GM21825 (cell line): ENCODE results near the gene ZDHHC14.

Experiments used
- ATAC-seq: cut with Tn5 transposase; IDR thresholded peaks from one replicate; pipeline ENCODE4 v1.9.1; 2021; ENCODE audit warnings: mild to moderate bottlenecking, moderate library complexity; ENCODE audit not compliant: unreplicated experiment

ZDHHC14 gene

GRCh38 chr6:157609556-157609955 lies 228.6 kb downstream of the ZDHHC14 start:
- no peak for ATAC-seq

DNA sequence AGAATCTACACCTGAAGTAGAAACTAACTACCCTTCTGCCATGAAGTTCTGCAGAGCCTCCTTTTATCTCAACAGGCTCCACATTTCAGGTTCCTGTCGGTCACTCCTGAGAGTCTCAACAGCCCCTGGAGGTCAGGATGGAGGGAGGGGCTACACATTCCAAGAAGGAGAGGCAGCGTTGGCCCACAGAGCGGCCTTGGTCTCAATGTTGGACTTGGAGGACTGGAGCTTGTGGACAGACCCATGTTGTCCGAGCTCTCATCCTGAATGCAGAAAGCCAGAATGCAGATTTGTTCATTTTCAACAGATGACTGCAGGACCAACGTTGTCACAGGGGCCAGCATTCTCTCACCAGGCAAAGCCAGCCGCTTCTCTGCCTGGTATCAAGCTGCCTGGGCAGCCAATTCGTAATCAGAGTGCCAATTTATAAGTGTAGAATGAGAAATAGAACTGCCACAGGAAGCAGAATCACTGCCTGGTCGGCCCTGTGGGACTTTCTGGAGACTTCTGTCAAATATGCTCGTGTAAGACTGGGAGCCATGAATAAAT lies 229.5 kb downstream of the ZDHHC14 start:
- no peak for ATAC-seq

- no peak for ATAC-seq
These were observed 230.4 kb downstream of the ZDHHC14 start for GRCh38 chr6:157611406-157611805.

GRCh38 chr6:157613011-157613522 lies 232.1 kb downstream of the ZDHHC14 start:
- no peak for ATAC-seq

DNA sequence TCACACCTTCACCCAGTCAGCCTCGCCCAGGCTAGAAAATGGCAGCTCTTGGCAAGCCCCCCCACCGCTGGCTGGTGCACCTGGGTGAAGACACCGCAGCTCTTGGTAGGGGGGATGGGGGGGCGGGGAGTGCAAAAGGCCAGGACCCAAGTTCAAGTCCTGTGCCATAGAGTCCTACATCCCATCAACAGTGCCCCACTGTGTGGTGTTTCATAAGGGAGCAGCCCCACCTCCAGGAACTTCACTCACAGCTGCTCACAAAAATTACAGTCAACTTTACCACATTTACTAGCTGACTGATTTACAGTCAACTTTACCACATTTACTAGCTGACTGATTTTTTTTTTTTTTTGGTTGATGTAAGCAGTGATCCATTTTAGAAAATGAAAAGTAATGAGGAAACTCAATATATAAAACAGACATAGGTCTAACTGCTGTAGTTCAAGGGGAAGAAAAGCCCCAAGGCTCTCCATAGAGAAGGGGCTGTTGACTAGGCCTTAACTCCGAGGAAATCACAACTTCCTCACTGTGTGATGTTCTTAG lies 233.1 kb downstream of the ZDHHC14 start:
- peak; percentile 71 for ATAC-seq

DNA sequence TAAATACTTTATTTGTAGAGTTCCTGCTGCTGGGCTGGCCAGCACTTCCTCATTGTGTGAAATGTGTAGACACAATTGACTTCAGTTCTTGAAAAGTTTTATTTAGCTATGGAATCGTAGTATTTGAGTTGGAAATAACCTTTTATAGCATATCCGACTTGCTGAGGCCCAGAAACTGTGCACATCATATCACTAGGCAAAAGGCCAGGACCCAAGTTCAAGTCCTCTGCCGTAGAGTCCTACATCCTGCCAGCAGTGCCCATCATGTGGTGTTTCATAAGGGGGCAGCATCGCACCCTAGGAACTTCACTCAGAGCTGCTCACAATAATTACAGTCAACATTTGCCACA lies 234.4 kb downstream of the ZDHHC14 start:
- no peak for ATAC-seq

- no peak for ATAC-seq
These were observed 235.0 kb downstream of the ZDHHC14 start for GRCh38 chr6:157615951-157616350.

DNA sequence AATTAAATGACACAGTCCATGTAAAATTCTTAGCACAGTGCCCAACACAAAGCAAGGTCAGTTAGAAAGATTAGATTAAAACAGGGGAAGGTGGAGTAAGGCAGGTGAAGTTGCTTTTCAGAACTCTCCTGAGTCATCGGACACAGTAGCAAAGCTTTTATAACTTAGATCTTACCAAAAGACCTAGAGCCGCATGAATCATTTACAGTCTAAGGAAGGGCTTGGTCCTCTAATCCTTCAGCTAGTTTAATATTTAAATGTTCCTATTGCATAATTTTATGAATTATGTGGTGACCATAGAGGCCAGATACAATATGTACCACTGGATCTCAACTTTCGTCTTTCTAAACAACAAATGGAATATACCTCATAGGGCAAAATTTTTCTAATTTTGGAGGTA lies 240.0 kb downstream of the ZDHHC14 start:
- no peak for ATAC-seq

DNA sequence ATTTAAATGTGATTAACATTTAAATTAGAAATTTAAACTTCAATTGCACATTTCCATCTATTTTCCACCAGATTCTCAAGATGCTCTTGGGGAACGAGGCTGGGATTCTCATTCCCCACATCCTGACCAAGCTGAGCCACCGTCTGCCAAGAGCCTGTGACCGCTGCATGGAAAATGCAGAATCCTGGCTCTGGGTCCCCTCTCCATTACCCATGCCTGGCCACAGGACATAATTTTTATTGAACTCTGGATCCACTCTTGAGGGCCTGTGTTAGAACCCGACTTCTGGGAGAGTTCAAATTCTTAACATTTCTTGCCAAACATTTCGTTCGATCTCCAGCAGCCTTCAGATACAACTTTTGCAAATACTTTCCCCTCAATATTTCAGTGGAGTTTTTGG lies 240.4 kb downstream of the ZDHHC14 start:
- ATAC-seq, result no peak

DNA sequence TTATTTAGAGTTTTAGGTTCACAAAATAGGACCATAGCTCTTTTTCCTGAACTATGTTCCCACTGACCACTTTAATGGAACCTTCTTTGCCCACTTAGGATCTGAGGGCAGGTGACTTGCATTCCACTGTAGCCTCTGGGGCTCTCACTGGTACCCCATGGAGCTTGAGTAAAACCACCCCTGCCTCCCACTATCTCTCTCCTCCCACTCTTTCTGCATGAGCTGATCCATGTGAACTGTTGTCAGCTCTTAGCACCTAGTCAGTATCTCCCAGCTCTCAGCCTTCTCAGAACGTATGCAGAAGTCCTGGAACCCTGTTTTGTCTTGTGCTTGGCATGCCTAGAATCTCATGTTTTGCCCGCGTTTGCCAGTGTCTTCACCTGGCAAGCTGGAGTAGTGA lies 241.4 kb downstream of the ZDHHC14 start:
- ATAC-seq, result no peak

DNA sequence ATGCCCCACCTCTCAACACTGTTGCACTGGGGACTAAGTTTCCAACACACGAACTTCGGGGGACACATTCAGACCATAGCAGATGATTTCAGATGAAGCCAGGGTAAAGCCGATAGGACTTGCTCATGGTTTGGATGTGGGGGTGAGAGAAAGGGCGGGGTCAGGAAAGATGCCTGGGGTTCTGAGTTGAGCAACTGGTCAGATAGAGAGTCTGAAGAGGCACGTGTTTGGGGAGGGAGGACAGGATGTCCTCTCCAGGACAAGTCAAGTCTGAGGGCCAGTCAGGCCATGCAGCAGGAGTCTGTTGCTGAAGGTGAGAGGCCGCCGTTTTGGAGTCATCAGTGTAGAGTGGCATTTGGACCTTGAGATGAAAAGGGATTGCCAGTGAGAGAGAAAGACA lies 244.1 kb downstream of the ZDHHC14 start:
- no peak for ATAC-seq

- ATAC-seq, result no peak
These were observed 244.8 kb downstream of the ZDHHC14 start for GRCh38 chr6:157625764-157626163.

DNA sequence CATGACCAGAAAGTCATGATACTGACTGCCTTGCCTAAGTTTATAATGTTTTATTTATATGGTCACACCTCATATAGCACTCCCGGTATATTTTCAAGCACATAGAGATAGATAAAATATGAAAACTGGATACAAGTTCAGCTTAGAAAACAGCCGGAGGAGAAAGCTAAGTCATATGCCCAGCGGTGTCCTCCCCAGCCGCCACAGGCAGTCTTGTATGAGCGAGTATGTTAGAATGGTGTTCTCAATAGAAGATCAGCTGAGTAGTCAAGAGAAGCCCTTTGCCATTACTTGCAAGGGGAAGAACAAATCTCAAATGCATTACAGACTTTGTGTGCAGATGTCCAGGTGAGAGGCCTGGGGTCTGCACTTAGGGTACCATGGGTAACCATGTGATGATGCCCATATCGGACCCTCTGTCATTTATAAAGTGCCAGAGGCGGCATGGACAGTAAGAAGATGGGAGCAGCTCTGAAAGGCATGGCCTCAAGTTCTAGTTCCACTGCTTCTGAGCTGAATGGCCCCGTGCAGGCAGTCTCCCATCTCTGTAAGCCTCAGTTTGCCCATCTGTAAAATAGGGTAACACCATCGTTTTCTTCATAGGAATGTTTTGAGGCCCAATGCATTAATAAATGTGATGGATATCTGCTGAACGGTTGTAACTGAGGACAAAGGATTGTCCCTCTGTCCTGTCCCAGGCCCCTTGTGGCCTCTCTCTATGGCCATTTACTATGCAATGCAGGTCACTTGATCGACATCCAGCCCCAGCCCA lies 246.4 kb downstream of the ZDHHC14 start:
- ATAC-seq, result no peak

GRCh38 chr6:157628463-157628862 lies 247.5 kb downstream of the ZDHHC14 start:
- ATAC-seq, result no peak

GRCh38 chr6:157629220-157629619 lies 248.2 kb downstream of the ZDHHC14 start:
- ATAC-seq, result no peak

GRCh38 chr6:157630463-157631080 lies 249.6 kb downstream of the ZDHHC14 start:
- no peak for ATAC-seq

DNA sequence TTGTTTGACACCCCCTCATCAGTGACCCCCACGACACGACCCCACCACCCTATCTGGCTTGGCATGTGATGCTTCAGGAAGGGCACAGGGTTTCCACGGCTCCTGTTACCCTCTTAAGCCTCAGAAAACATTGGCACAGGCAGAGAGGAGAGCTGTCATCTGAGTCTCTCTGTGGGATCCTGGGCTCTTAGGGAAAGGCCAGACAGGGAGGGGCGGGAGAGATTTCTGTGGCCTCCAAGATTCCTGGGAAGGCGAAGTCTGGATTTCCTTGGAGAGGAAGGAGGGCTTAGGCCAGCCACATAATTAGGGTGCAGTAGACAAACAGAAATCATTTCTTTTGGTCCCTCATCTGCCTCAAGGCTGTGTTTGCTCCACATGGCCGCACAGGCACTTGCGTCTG lies 250.4 kb downstream of the ZDHHC14 start:
- ATAC-seq, result no peak

GRCh38 chr6:157631838-157632614 lies 251.0 kb downstream of the ZDHHC14 start:
- no peak for ATAC-seq

DNA sequence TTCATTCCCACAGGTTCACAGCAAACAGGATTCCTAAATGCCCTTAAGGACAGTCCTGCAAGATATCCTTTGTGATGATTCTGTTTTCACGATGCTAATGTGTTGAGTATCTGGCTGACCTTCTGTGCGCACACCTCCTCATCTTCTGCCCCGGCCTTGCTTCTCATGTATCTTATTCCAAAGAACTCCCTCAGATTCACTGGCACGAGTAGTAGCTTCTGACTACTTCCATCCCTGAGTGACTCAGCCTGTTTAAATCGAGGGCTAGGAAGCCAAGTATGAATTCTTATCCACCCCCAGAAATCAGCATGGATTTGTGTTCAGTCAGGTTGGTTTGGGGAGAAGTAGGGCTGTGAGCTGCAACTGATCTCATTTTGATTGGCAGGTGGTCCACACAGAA lies 251.8 kb downstream of the ZDHHC14 start:
- no peak for ATAC-seq

GRCh38 chr6:157634546-157634945 lies 253.6 kb downstream of the ZDHHC14 start:
- no peak for ATAC-seq
